Measurements from ENCODE around the gene SCN10A. TPM values are rescaled to one million over a fixed set of nuclear protein-coding genes. Genes with fewer than 3 reads are reported as not detected.

The SCN10A gene
- total RNA-seq, 4 donors from 2014 or later, result not detected

DNA sequence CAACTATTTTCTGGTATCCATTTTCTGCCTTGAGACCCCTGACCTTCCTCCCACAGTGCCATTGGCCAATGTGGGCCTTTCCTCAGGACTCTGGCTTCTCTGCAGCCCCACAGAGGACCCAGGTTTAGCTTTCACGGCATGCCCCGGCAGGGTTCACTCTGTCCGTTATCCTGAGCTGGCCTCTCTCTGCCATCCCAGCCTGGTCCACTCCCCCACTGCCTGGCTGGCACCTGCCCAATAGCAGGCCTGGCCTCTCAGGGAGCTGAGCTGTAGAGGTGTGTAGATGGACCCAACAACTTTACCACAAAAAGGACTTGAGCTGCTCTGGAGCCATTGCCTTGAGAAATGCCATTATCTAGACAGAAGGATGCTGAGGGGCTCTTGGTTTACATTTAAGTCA lies 57.5 kb downstream of the SCN10A start:
- DNase-seq, result no peak
- 90% methylated on average over 3 of the region's 3 CpGs; no CpG with 5 or more reads in 1 of the 2 donors for WGBS, 2 donors (ENCODE audit: low coverage in 1 of 2)
- TF ChIP-seq, protein P1, sequence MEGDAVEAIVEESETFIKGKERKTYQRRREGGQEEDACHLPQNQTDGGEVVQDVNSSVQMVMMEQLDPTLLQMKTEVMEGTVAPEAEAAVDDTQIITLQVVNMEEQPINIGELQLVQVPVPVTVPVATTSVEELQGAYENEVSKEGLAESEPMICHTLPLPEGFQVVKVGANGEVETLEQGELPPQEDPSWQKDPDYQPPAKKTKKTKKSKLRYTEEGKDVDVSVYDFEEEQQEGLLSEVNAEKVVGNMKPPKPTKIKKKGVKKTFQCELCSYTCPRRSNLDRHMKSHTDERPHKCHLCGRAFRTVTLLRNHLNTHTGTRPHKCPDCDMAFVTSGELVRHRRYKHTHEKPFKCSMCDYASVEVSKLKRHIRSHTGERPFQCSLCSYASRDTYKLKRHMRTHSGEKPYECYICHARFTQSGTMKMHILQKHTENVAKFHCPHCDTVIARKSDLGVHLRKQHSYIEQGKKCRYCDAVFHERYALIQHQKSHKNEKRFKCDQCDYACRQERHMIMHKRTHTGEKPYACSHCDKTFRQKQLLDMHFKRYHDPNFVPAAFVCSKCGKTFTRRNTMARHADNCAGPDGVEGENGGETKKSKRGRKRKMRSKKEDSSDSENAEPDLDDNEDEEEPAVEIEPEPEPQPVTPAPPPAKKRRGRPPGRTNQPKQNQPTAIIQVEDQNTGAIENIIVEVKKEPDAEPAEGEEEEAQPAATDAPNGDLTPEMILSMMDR (IDR thresholded peaks at IDR 0.05), result no peak
- no peak for TF ChIP-seq POLR2A (IDR thresholded peaks at IDR 0.05)
- no peak for TF ChIP-seq POLR2AphosphoS5 (IDR thresholded peaks at IDR 0.05)
- no peak for TF ChIP-seq EP300 (IDR thresholded peaks at IDR 0.05; ENCODE audit: low read depth)
- no peaks in the 10 kb centered on the region for H3K27me3 ChIP-seq
- no peaks in the 10 kb centered on the region for H3K36me3 ChIP-seq
- H3K9me3 ChIP-seq, result no peaks in the 10 kb centered on the region
- intact Hi-C loops (cut with DNase I; ENCODE audit: low total_unique reads) (loop anchor here (2.0 kb wide), 1 partner anchor 32 kb away; no protein-coding TSS in a partner anchor), in situ Hi-C loops (cut with MboI; ENCODE audit: low pct_ligation_motif_present in 1 of 4, low pct_unique_long_range_greater_than_20kb in 1 of 4, low sequenced_read_pairs in 3 of 4) (no loop called here)
- no peak overlapping the region for H3K4me3 ChIP-seq
- H3K4me1 ChIP-seq, result no peaks in the 10 kb centered on the region
- no peak overlapping the region for H3K27ac ChIP-seq

DNA sequence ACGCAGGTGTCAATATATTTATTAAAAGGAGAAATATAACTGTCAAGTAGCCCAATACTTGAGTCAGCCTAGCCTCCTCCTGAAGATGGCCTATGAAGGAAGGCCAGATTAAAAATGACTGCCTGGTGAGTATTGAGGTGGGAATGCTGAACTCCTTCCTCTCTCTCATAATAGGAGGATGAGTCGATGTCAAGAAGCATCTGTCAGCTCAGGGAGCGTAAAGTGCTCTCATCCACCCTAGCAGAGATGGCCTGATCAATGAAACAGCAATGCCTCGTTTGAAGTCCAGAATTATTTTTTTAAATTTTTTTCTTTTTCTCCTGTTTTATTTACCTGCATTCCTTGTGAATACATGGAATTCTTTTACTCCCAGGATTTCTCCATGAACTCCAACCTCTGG lies 58.3 kb downstream of the SCN10A start:
- intact Hi-C loops (cut with DNase I; ENCODE audit: low total_unique reads), result loop anchor here (2.0 kb wide), 1 partner anchor 31 kb away; no protein-coding TSS in a partner anchor
- Histone ChIP-seq H3K4me3 (no peak overlapping the region), H3K36me3 (no peaks in the 10 kb centered on the region), H3K4me1 (no peaks in the 10 kb centered on the region), H3K27me3 (no peaks in the 10 kb centered on the region), H3K9me3 (no peaks in the 10 kb centered on the region), H3K27ac (no peak overlapping the region)
- 46 to 62% methylated on average over 2 to 4 of the region's 4 CpGs for WGBS, 2 donors (ENCODE audit: low coverage in 1 of 2)
- TF ChIP-seq EP300 (IDR thresholded peaks at IDR 0.05; ENCODE audit: low read depth) (no peak), POLR2A (IDR thresholded peaks at IDR 0.05) (no peak), POLR2AphosphoS5 (IDR thresholded peaks at IDR 0.05) (no peak)
- TF ChIP-seq, protein P1 (IDR thresholded peaks at IDR 0.05), result no peak
- in situ Hi-C loops (cut with MboI; ENCODE audit: low pct_ligation_motif_present in 1 of 4, low pct_unique_long_range_greater_than_20kb in 1 of 4, low sequenced_read_pairs in 3 of 4), result no loop called here
- no peak for DNase-seq

DNA sequence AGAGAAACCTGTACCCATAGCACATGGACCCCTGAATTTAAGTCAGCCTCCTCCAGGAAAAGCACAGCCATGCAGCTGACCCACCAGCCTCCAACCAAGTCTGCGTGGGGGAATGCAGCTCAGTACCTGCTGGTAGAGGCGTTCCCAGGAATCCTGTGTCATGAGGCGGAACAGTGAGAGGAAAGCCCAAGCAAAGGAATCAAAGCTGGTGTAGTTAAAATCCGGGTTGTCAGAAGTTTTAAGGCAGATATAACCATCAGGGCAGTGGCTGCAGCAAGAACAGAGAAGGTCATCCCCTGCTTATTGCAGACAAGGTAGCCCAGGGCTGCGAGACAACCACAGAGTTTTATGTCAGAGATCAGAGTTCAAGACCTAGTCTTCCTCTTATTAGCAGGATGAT lies 59.1 kb downstream of the SCN10A start:
- in situ Hi-C loops (cut with MboI; ENCODE audit: low pct_ligation_motif_present in 1 of 4, low pct_unique_long_range_greater_than_20kb in 1 of 4, low sequenced_read_pairs in 3 of 4), result no loop called here
- intact Hi-C loops (cut with DNase I; ENCODE audit: low total_unique reads), result no loop called here
- Histone ChIP-seq H3K4me3 (no peak overlapping the region), H3K9me3 (no peaks in the 10 kb centered on the region), H3K27me3 (no peaks in the 10 kb centered on the region), H3K27ac (no peak overlapping the region), H3K4me1 (no peaks in the 10 kb centered on the region), H3K36me3 (no peaks in the 10 kb centered on the region)
- TF ChIP-seq POLR2AphosphoS5 (IDR thresholded peaks at IDR 0.05) (no peak), EP300 (IDR thresholded peaks at IDR 0.05; ENCODE audit: low read depth) (no peak), POLR2A (IDR thresholded peaks at IDR 0.05) (no peak)
- TF ChIP-seq, protein P1 (IDR thresholded peaks at IDR 0.05), result no peak
- no peak for DNase-seq
- 66 to 67% methylated on average over 2 to 5 of the region's 5 CpGs for WGBS, 2 donors (ENCODE audit: low coverage in 1 of 2)

DNA sequence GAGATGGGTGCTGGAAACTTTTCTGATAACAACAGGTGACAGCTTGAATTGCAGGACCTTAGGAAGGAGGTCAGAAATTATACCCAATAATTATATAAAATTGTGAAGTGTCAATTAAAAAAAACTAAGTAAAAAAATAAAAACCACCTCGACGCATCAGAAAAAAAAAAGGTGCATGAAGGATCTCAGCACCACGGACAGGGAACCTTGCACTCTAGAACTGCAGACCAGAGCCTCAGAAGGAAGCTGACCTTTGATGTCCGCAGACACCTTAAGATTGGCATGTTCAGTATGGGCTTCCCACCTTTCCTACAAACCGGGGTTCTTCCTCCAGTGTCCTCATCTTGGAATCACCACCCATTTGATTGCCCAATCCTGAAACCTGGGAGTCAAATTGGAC lies 60.9 kb downstream of the SCN10A start:
- in situ Hi-C loops (cut with MboI; ENCODE audit: low pct_ligation_motif_present in 1 of 4, low pct_unique_long_range_greater_than_20kb in 1 of 4, low sequenced_read_pairs in 3 of 4) (no loop called here), intact Hi-C loops (cut with DNase I; ENCODE audit: low total_unique reads) (no loop called here)
- no peaks in the 10 kb centered on the region for H3K9me3 ChIP-seq
- TF ChIP-seq, protein P1 (IDR thresholded peaks at IDR 0.05), result no peak
- TF ChIP-seq POLR2A (IDR thresholded peaks at IDR 0.05) (no peak), EP300 (IDR thresholded peaks at IDR 0.05; ENCODE audit: low read depth) (no peak), POLR2AphosphoS5 (IDR thresholded peaks at IDR 0.05) (no peak)
- 50% methylated on average over 5 of the region's 5 CpGs for WGBS, 2 donors (ENCODE audit: low coverage in 1 of 2)
- no peaks in the 10 kb centered on the region for H3K4me1 ChIP-seq
- no peaks in the 10 kb centered on the region for H3K36me3 ChIP-seq
- no peak overlapping the region for H3K27ac ChIP-seq
- H3K27me3 ChIP-seq, result no peaks in the 10 kb centered on the region
- H3K4me3 ChIP-seq, result no peak overlapping the region
- DNase-seq, result no peak

Data from transverse colon (tissue), 4 donors.